KMS-11 (cell line): ENCODE data around the gene TASP1.

ENCODE experiments used
- H2AFZ ChIP-seq: fragments of 200-600 bp; sonication (generic); 2 replicates; pipeline ENCODE4 v1.6.1; 2016; ENCODE audit warnings: antibody characterized with exemption, mixed run types, low read depth
- H3K27ac ChIP-seq: fragments of 200-600 bp; sonication (generic); 2 replicates; pipeline ENCODE4 v1.6.1; 2016; ENCODE audit warnings: mild to moderate bottlenecking, mixed run types
- H3K27me3 ChIP-seq: fragments of 200-600 bp; sonication (generic); 2 replicates; pipeline ENCODE4 v1.6.1; 2017; ENCODE audit warnings: mild to moderate bottlenecking, low read depth, mixed run types, moderate library complexity; ENCODE audit not compliant: insufficient read depth
- H3K36me3 ChIP-seq: fragments of 200-600 bp; sonication (generic); 2 replicates; pipeline ENCODE4 v1.6.1; 2017; ENCODE audit warnings: mild to moderate bottlenecking, mixed run types; ENCODE audit not compliant: insufficient read depth
- H3K4me1 ChIP-seq: fragments of 200-600 bp; sonication (generic); 2 replicates; pipeline ENCODE4 v1.6.1; 2016; ENCODE audit warnings: mild to moderate bottlenecking, low read depth, mixed run types; ENCODE audit not compliant: poor library complexity, severe bottlenecking
- H3K4me2 ChIP-seq: fragments of 200-600 bp; sonication (generic); 2 replicates; pipeline ENCODE4 v1.7.0; 2016; ENCODE audit warnings: mild to moderate bottlenecking, mixed run types
- H3K4me3 ChIP-seq: fragments of 200-600 bp; sonication (generic); IDR thresholded peaks from 2 replicates; pipeline ENCODE4 v1.6.1; 2017; ENCODE audit warnings: low read depth, low read length, mixed read lengths; ENCODE audit not compliant: insufficient read depth
- H3K79me2 ChIP-seq: fragments of 200-600 bp; sonication (generic); 2 replicates; pipeline ENCODE4 v1.6.1; 2016; ENCODE audit warnings: low read depth, mixed run types; ENCODE audit not compliant: insufficient read depth
- H3K9ac ChIP-seq: fragments of 200-600 bp; sonication (generic); 2 replicates; pipeline ENCODE4 v1.6.1; 2016; ENCODE audit warnings: mild to moderate bottlenecking, mixed run types
- H4K20me1 ChIP-seq: fragments of 200-600 bp; sonication (generic); 2 replicates; pipeline ENCODE4 v1.6.1; 2016; ENCODE audit warnings: mild to moderate bottlenecking, mixed run types; ENCODE audit not compliant: insufficient read depth
- CTCF ChIP-seq: fragments of 200-600 bp; sonication (generic); conservative IDR thresholded peaks from 2 replicates; pipeline ENCODE4 v1.6.1; 2017; ENCODE audit warnings: low read depth, mild to moderate bottlenecking, antibody characterized with exemption, low read length, moderate library complexity, mixed read lengths

The TASP1 gene

DNA sequence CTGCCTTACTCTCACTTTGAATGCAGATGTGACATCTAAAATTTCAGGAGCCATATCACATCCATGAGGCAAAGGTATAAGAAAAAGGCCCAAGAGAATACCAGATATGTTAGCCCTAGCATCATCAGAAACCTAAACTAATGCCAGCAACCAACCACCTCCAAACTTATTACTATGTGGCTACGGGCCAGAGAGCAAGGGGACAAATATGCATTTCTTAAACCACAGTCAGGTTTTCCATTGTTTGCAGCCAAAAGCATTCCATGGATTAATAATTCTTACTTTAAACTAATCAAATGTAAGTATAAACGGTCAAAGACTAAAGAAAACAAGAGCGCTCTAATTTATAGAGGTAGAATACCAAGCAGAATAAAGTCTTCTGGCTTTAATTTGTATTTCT, 84.7 kb downstream of the TASP1 start:
- Histone ChIP-seq H3K4me2 (no peak overlapping the region), H3K79me2 (no peaks in the 10 kb centered on the region), H3K27ac (no peak overlapping the region), H3K4me3 (no peak overlapping the region), H3K36me3 (no peaks in the 10 kb centered on the region), H3K27me3 (no peaks in the 10 kb centered on the region), H4K20me1 (no peaks in the 10 kb centered on the region), H3K4me1 (no peaks in the 10 kb centered on the region), H3K9ac (no peak overlapping the region), H2AFZ (no peak overlapping the region)
- no peak for TF ChIP-seq CTCF

DNA sequence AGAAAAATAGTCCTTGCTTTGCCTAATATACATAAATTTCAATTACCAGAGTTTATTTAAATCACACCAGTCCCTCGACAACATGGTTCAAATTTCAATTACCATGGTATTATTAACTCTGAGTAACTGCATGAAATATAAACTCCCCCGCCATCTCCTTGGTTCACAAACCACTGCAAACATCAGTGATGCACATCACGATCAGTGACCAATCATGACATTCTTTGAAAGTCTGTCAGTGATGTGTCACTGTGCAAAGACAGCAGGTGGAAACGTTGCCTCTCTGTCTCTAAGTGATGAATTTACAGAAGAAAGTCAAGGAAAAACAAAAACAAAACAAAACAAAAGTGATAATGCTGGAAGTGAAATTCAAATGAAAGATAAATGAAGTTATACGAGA, 86.7 kb downstream of the TASP1 start:
- Histone ChIP-seq H3K79me2 (no peaks in the 10 kb centered on the region), H2AFZ (no peak overlapping the region), H3K4me3 (no peak overlapping the region), H3K9ac (no peak overlapping the region), H3K4me2 (no peak overlapping the region), H3K36me3 (no peaks in the 10 kb centered on the region), H3K27me3 (no peaks in the 10 kb centered on the region), H3K27ac (no peak overlapping the region), H3K4me1 (no peaks in the 10 kb centered on the region), H4K20me1 (no peaks in the 10 kb centered on the region)
- TF ChIP-seq CTCF, result no peak

DNA sequence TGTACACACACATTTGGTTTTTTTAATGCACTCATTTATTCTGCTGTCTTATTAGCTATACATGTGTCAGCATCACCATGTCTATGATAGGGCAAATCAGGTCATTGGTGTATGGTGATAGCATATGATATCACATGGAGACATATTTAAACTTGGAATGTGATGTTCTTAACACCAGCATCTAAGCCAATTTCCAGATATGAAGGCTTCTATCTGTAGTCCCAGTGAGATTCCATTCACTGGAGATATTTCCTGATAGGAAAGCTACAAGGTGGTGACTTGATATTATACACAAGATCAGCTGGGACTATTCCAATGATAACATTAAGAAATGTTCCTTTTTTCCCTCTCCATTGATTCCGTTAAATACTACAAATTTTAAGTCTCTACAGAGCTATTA, 89.3 kb downstream of the TASP1 start:
- no peak overlapping the region for H3K9ac ChIP-seq
- H3K79me2 ChIP-seq, result no peaks in the 10 kb centered on the region
- no peaks in the 10 kb centered on the region for H3K36me3 ChIP-seq
- H2AFZ ChIP-seq, result no peak overlapping the region
- H4K20me1 ChIP-seq, result no peaks in the 10 kb centered on the region
- H3K4me3 ChIP-seq, result no peak overlapping the region
- no peaks in the 10 kb centered on the region for H3K27me3 ChIP-seq
- no peak overlapping the region for H3K4me2 ChIP-seq
- no peak overlapping the region for H3K27ac ChIP-seq
- H3K4me1 ChIP-seq, result no peaks in the 10 kb centered on the region
- TF ChIP-seq CTCF, result no peak

DNA sequence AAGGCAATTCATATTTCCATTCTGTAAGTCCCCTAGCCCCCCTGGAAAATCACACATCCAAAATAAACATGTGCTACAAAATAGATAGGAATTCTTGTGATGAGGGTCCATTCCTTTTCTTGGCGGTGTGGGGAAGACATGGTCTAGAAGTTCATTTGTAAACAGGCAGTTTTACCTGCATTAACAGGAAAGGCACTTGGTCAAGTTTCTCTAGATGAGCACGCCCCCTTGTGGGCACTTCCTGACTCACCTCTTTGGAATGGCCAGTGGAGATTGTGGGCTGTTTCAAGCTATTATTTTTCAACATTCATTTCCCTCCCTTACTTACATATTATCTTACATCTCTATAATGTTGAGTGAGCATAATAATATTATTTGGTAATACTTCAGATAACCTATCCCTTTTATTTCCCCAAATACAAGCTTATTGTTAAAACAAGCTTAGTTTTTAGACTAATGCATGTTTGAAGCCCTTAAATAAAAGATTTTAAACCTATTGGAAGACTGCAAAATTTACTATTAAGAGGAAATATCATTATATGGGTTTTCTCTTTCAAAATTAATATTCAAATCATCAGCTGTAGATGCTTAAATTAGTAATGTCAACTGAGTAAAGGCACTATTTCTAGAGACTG, 92.1 kb downstream of the TASP1 start:
- Histone ChIP-seq H3K79me2 (no peaks in the 10 kb centered on the region), H3K9ac (no peak overlapping the region), H3K4me1 (no peaks in the 10 kb centered on the region), H3K4me3 (no peak overlapping the region), H2AFZ (no peak overlapping the region), H3K36me3 (no peaks in the 10 kb centered on the region), H3K27ac (no peak overlapping the region), H3K27me3 (no peaks in the 10 kb centered on the region), H4K20me1 (no peaks in the 10 kb centered on the region), H3K4me2 (no peak overlapping the region)
- peak; percentile 77; the same call in 1 of the 2 replicates for TF ChIP-seq CTCF
